Neural crest cell (in vitro differentiated cells): ENCODE measurements around the gene HCFC1. TPM values are rescaled to one million over a fixed set of nuclear protein-coding genes. Genes with fewer than 3 reads are reported as not detected.
A peak's percentile ranks its signal among the peaks of the same experiment; 100 is the strongest.

Experiments
- DNase-seq: peaks from one replicate; pipeline ENCODE4 v3.0.0; 2021; ENCODE audit warnings: low read depth, mixed read lengths, low spot score
- H3K27ac Mint-ChIP-seq: one replicate; pipeline ENCODE4 v1.8.0; 2021; ENCODE audit warnings: mild to moderate bottlenecking, mixed read lengths; ENCODE audit not compliant: unreplicated experiment
- H3K27me3 Mint-ChIP-seq: 2 replicates; pipeline ENCODE4 v1.8.0; 2021; ENCODE audit warnings: low read depth, mild to moderate bottlenecking, mixed read lengths
- H3K36me3 Mint-ChIP-seq: 2 replicates; pipeline ENCODE4 v1.8.0; 2021; ENCODE audit warnings: low read depth, mild to moderate bottlenecking, mixed read lengths
- H3K4me1 Mint-ChIP-seq: 2 replicates; pipeline ENCODE4 v1.8.0; 2021; ENCODE audit warnings: mixed read lengths
- H3K4me3 Mint-ChIP-seq: one replicate; pipeline ENCODE4 v1.8.0; 2021; ENCODE audit warnings: mild to moderate bottlenecking, mixed read lengths
- H3K9me3 Mint-ChIP-seq: 2 replicates; pipeline ENCODE4 v1.8.0; 2021; ENCODE audit warnings: mixed read lengths
- CTCF ChIP-seq: fragments of 200-600 bp; sonication (generic); conservative IDR thresholded peaks from 2 replicates; pipeline ENCODE4 v1.5.0; 2021; ENCODE audit warnings: antibody characterized with exemption, mild to moderate bottlenecking
- total RNA-seq: library from RNA; stranded (reverse); gene quantifications from 2 replicates; pipeline ENCODE4 v1.2.1, GENCODE V29; 2021

HCFC1 gene
- total RNA-seq, 1 donor from 2014 or later, result 168 TPM

- no peak overlapping the region for H3K27ac Mint-ChIP-seq
- no peak for DNase-seq
- TF ChIP-seq CTCF, result no peak
- no peaks in the 10 kb centered on the region for H3K9me3 Mint-ChIP-seq
- peaks cover 10% of the 10 kb centered on the region for H3K36me3 Mint-ChIP-seq
- H3K4me3 Mint-ChIP-seq, result no peak overlapping the region
- no peaks in the 10 kb centered on the region for H3K27me3 Mint-ChIP-seq
- H3K4me1 Mint-ChIP-seq, result peaks cover 5% of the 10 kb centered on the region
These were observed 14.4 kb downstream of the HCFC1 start for GRCh38 chrX:153957224-153957623.

GRCh38 chrX:153956044-153956907 lies 15.3 kb downstream of the HCFC1 start:
- TF ChIP-seq CTCF, result no peak
- Mint-ChIP-seq H3K27me3 (no peaks in the 10 kb centered on the region), H3K9me3 (no peaks in the 10 kb centered on the region), H3K4me1 (peaks cover 5% of the 10 kb centered on the region), H3K4me3 (no peak overlapping the region), H3K27ac (no peak overlapping the region), H3K36me3 (peaks cover 13% of the 10 kb centered on the region)
- no peak for DNase-seq

GRCh38 chrX:153955228-153955732 lies 16.3 kb downstream of the HCFC1 start:
- TF ChIP-seq CTCF, result no peak
- Mint-ChIP-seq H3K27me3 (no peaks in the 10 kb centered on the region), H3K27ac (no peak overlapping the region), H3K4me1 (peaks cover 9% of the 10 kb centered on the region), H3K36me3 (peaks cover 20% of the 10 kb centered on the region), H3K9me3 (no peaks in the 10 kb centered on the region), H3K4me3 (peak overlapping the region; percentile 38)
- DNase-seq, result no peak

DNA sequence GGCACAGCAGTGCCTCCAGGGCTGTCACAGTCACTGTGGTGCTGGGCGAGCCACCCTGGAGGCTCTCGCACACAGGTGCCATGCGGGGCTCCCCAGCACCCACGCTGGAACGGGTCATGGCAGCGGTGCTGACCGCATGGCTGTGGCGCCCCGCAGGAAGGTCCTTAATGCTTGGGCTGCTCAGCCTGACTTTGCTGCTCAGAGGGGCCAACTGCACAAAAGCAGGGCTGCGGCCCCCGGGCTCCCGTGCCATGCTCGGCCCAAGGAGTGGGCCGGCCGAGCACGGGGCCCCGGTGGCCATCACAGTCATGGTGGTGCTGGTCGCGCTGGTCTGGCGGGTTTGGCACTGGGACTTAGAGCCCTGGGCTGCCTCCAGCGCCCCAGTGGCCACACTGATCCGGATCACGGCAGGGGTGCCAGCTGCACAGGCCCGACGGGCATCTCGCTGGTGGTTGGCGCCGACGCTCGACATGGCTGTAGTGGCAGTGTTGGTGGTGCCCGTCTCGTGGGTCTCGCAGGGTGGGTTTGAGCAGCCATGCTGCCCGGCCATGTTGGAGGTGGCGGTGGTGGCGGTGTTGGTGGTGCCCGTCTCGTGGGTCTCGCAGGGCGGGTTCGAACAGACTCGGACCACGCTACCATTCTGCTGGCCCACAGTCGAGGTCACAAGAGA lies 16.9 kb downstream of the HCFC1 start:
- no peak for TF ChIP-seq CTCF
- Mint-ChIP-seq H3K36me3 (peaks cover 21% of the 10 kb centered on the region), H3K9me3 (no peaks in the 10 kb centered on the region), H3K4me3 (peak overlapping the region; percentile 61), H3K4me1 (peaks cover 10% of the 10 kb centered on the region), H3K27me3 (no peaks in the 10 kb centered on the region), H3K27ac (no peak overlapping the region)
- DNase-seq, result no peak

DNA sequence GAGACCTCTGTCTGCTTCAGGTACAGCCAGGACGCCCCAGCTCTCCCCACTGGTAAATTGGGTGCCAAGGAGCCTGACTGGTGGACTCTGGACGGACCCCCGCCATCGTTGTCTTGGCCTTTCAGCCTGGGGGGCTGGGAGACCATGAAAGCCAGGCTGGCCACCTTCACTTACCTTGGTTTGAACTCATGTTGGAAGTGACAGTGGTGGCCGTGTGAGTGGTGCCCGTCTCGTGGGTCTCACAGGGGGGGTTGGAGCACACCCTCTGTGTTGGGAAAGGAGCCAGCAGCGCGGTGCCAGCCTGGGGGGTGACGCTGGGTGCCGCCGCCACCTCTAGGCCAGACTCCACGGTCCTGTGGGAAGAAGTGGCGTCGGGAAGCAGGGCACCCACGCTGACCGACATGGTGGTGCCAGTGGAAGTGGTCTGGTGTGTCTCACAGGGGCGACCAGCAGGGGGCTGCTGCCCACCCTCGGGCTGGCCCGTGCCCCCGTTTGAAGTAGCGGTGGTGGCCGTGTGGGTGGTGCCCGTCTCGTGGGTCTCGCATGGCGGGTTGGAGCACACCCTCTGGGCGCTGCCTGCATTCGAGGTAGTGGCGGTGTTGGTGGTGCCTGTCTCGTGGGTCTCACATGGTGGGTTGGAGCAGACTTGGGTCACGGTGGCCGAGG lies 17.6 kb downstream of the HCFC1 start:
- DNase-seq, result no peak
- no peak for TF ChIP-seq CTCF
- Mint-ChIP-seq H3K27ac (no peak overlapping the region), H3K27me3 (no peaks in the 10 kb centered on the region), H3K4me3 (peak overlapping the region; percentile 61), H3K9me3 (no peaks in the 10 kb centered on the region), H3K4me1 (peaks cover 14% of the 10 kb centered on the region), H3K36me3 (peaks cover 25% of the 10 kb centered on the region)
